CD4-positive, alpha-beta T cell (primary cell): ENCODE measurements around the gene NR3C2. TPM values are rescaled to one million over a fixed set of nuclear protein-coding genes. Genes with fewer than 3 reads are reported as not detected.

Experiments used
- ATAC-seq: fragments of 200-7000 bp; cut with Tn5 transposase; one replicate; pipeline ENCODE4 v1.10.0; 2022; ENCODE audit warnings: mild to moderate bottlenecking; ENCODE audit not compliant: poor library complexity
- CTCF ChIA-PET: fragments of 350-600 bp; sonication (Branson Sonifier 250); formaldehyde crosslinking; loops from one replicate; lab custom pipeline; 2021; ENCODE audit warnings: antibody characterized with exemption, inconsistent platforms; lab: Charles Lee
- POLR2A ChIA-PET: fragments of 350-600 bp; sonication (Branson Sonifier 250); formaldehyde crosslinking; loops from one replicate; lab custom pipeline; 2021; ENCODE audit warnings: antibody characterized with exemption, inconsistent platforms; lab: Charles Lee
- DNase-seq, 14 experiments: peaks; one replicate each; pipeline ENCODE4 v3.0.0-alpha.2; 2013 to 2020; ENCODE audit warnings: mixed read lengths in 2 of 14
- H3K27ac ChIP-seq, 2 donors: one replicate each; pipeline versions ENCODE4 v1.5.1 to v1.7.0; 2013; ENCODE audit warnings: low read length in 2 of 2, low read depth in 1 of 2, mild to moderate bottlenecking in 1 of 2
- H3K27me3 ChIP-seq, 2 experiments: 1 replicate in 1 of 2; 2 replicates in 1 of 2; pipeline versions ENCODE4 v1.6.1 to v1.7.0; 2013; ENCODE audit warnings: low read length in 2 of 2, control low read depth in 1 of 2, mild to moderate bottlenecking in 1 of 2, moderate library complexity in 1 of 2; ENCODE audit not compliant: insufficient read depth in 2 of 2, control insufficient read depth in 1 of 2
- H3K36me3 ChIP-seq: one replicate; pipeline ENCODE4 v1.6.1; 2013; ENCODE audit warnings: low read length, control low read depth; ENCODE audit not compliant: insufficient read depth
- H3K4me1 ChIP-seq: one replicate; pipeline ENCODE4 v1.6.1; 2013; ENCODE audit warnings: low read length, control low read depth; ENCODE audit not compliant: insufficient read depth
- H3K4me3 ChIP-seq: one replicate; pipeline ENCODE4 v1.5.1; 2013; ENCODE audit warnings: mild to moderate bottlenecking, low read length, moderate library complexity
- H3K9me3 ChIP-seq, 2 experiments: 1 replicate in 1 of 2; 2 replicates in 1 of 2; pipeline versions ENCODE4 v1.6.1 to v1.7.0; 2013; ENCODE audit warnings: low read length in 2 of 2, mild to moderate bottlenecking in 2 of 2, control low read depth in 1 of 2, moderate library complexity in 1 of 2; ENCODE audit not compliant: control insufficient read depth in 1 of 2, insufficient read depth in 1 of 2
- H3K27ac Mint-ChIP-seq: one replicate; pipeline ENCODE4 v1.8.0; 2020; ENCODE audit warnings: mixed read lengths
- H3K27me3 Mint-ChIP-seq: one replicate; pipeline ENCODE4 v1.8.0; 2021; ENCODE audit warnings: mixed read lengths
- H3K36me3 Mint-ChIP-seq: one replicate; pipeline ENCODE4 v1.8.0; 2021; ENCODE audit warnings: low read depth, mixed read lengths
- H3K4me1 Mint-ChIP-seq: one replicate; pipeline ENCODE4 v1.8.0; 2021; ENCODE audit warnings: low read depth, mixed read lengths
- H3K4me3 Mint-ChIP-seq: one replicate; pipeline ENCODE4 v1.8.0; 2020; ENCODE audit warnings: mild to moderate bottlenecking, mixed read lengths
- H3K9me3 Mint-ChIP-seq: one replicate; pipeline ENCODE4 v1.8.0; 2020; ENCODE audit warnings: mixed read lengths
- CTCF ChIP-seq: fragments of 200-600 bp; IDR thresholded peaks from one replicate; pipeline ENCODE4 v1.8.0; 2022; ENCODE audit warnings: antibody characterized with exemption, mild to moderate bottlenecking
- intact Hi-C, 2 experiments: fragments of 100-400 bp; cut with DNase I in 1 of 2; cut with micrococcal nuclease in 1 of 2; formaldehyde crosslinking; loops; one replicate each; pipeline versions ENCODE4 v1.15.1 to v1.9.0; 2023 to 2025; cut with DNase I, micrococcal nuclease
- total RNA-seq, 174 experiments: library from RNA in 2 of 174; stranded (reverse) in 2 of 174; gene quantifications; one replicate each; pipeline ENCODE4 v1.2.3 and lab custom pipeline; 2021 to 2026

The NR3C2 gene
- total RNA-seq, 2 experiments from 2014 or later = 31.6 to 35.0 TPM

- intact Hi-C loops = no loop called here
- ATAC-seq (no peak), DNase-seq (no peak)
- Mint-ChIP-seq H3K9me3 (no peaks in the 10 kb centered on the region), H3K27ac (no peak overlapping the region), H3K4me1 (peaks cover 37% of the 10 kb centered on the region), H3K36me3 (peaks cover 7% of the 10 kb centered on the region), H3K4me3 (no peak overlapping the region), H3K27me3 (no peaks in the 10 kb centered on the region)
- Histone ChIP-seq H3K4me3 (no peak overlapping the region), H3K9me3 (no peaks in the 10 kb centered on the region), H3K27me3 (no peaks in the 10 kb centered on the region), H3K27ac (no peak overlapping the region), H3K36me3 (no peaks in the 10 kb centered on the region), H3K4me1 (peaks cover 12% of the 10 kb centered on the region)
- POLR2A ChIA-PET = no interaction called here
- no peak for TF ChIP-seq CTCF
- CTCF ChIA-PET = no interaction called here
Observed at GRCh38 chr4:148215202-148215601, 227.0 kb downstream of the NR3C2 start.

GRCh38 chr4:148214529-148215166 is 227.6 kb downstream of the NR3C2 start:
- intact Hi-C loops = no loop called here
- CTCF ChIA-PET = no interaction called here
- TF ChIP-seq CTCF = no peak
- Histone ChIP-seq H3K27me3 (no peaks in the 10 kb centered on the region), H3K9me3 (no peaks in the 10 kb centered on the region), H3K36me3 (no peaks in the 10 kb centered on the region), H3K27ac (no peak overlapping the region), H3K4me3 (no peak overlapping the region), H3K4me1 (peaks cover 12% of the 10 kb centered on the region)
- Mint-ChIP-seq H3K36me3 (peaks cover 7% of the 10 kb centered on the region), H3K27ac (no peak overlapping the region), H3K27me3 (no peaks in the 10 kb centered on the region), H3K4me3 (no peak overlapping the region), H3K9me3 (no peaks in the 10 kb centered on the region), H3K4me1 (peaks cover 37% of the 10 kb centered on the region)
- POLR2A ChIA-PET = no interaction called here
- ATAC-seq = no peak
- no peak for DNase-seq

- no peak overlapping the region for H3K27ac ChIP-seq
- POLR2A ChIA-PET = no interaction called here
- H3K27ac Mint-ChIP-seq = no peak overlapping the region
- peaks cover 8% of the 10 kb centered on the region for H3K4me1 Mint-ChIP-seq
- peaks cover under 1% of the 10 kb centered on the region for H3K36me3 Mint-ChIP-seq
- no peaks in the 10 kb centered on the region for H3K36me3 ChIP-seq
- H3K4me1 ChIP-seq = peaks cover 4% of the 10 kb centered on the region
- CTCF ChIA-PET = no interaction called here
- no peak for ATAC-seq
- H3K9me3 Mint-ChIP-seq = no peaks in the 10 kb centered on the region
- intact Hi-C loops = no loop called here
- no peak for TF ChIP-seq CTCF
- no peak overlapping the region for H3K4me3 Mint-ChIP-seq
- DNase-seq = no peak
- H3K4me3 ChIP-seq = no peak overlapping the region
- H3K9me3 ChIP-seq = no peaks in the 10 kb centered on the region
- H3K27me3 ChIP-seq = no peaks in the 10 kb centered on the region
- H3K27me3 Mint-ChIP-seq = no peaks in the 10 kb centered on the region
Observed at GRCh38 chr4:148211533-148211932, 230.7 kb downstream of the NR3C2 start.
